ENCODE measurements around the gene PARVG.
A peak's percentile ranks its signal among the peaks of the same experiment; 100 is the strongest.

Gene PARVG

GRCh38 chr22:44180706-44181032 lies at the start of gene PARVG:
PARVG (plus strand) TSS chr22:44180925; CDS start chr22:44183330, 2,405 bp downstream.
- DNase-seq, result no peak

- no peak for DNase-seq
Observed at GRCh38 chr22:44131412-44131811, 49.3 kb upstream of the PARVG start.

GRCh38 chr22:44131989-44132685 lies 48.6 kb upstream of the PARVG start:
- DNase-seq, result no peak

- DNase-seq, result no peak
Observed at GRCh38 chr22:44132724-44133123, 48.0 kb upstream of the PARVG start.

GRCh38 chr22:44133161-44133560 lies 47.6 kb upstream of the PARVG start:
- DNase-seq, result no peak

GRCh38 chr22:44133901-44134571 lies 46.7 kb upstream of the PARVG start:
- no peak for DNase-seq

GRCh38 chr22:44136112-44136511 lies 44.6 kb upstream of the PARVG start:
- DNase-seq, result no peak

- DNase-seq, result no peak
Observed at GRCh38 chr22:44136786-44137185, 43.9 kb upstream of the PARVG start.

GRCh38 chr22:44137415-44137814 lies 43.3 kb upstream of the PARVG start:
- DNase-seq, result no peak

- DNase-seq, result no peak
Observed at GRCh38 chr22:44139773-44140172, 41.0 kb upstream of the PARVG start.

- no peak for DNase-seq
Observed at GRCh38 chr22:44142421-44143104, 38.2 kb upstream of the PARVG start.

- DNase-seq, result no peak
Observed at GRCh38 chr22:44143105-44143474, 37.6 kb upstream of the PARVG start.

- DNase-seq, result no peak
Observed at GRCh38 chr22:44143579-44143978, 37.1 kb upstream of the PARVG start.

- no peak for DNase-seq
Observed at GRCh38 chr22:44144046-44144569, 36.6 kb upstream of the PARVG start.

- DNase-seq, result no peak
Observed at GRCh38 chr22:44145544-44145943, 35.2 kb upstream of the PARVG start.

- no peak for DNase-seq
Observed at GRCh38 chr22:44146088-44146861, 34.5 kb upstream of the PARVG start.

GRCh38 chr22:44147008-44147645 lies 33.6 kb upstream of the PARVG start:
- DNase-seq, result no peak

GRCh38 chr22:44147821-44148574 lies 32.7 kb upstream of the PARVG start:
- no peak for DNase-seq

GRCh38 chr22:44151676-44152075 lies 29.0 kb upstream of the PARVG start:
- DNase-seq, result peak; percentile 14

- DNase-seq, result no peak
Observed at GRCh38 chr22:44153710-44154109, 27.0 kb upstream of the PARVG start.

GRCh38 chr22:44154436-44154942 lies 26.2 kb upstream of the PARVG start:
- no peak for DNase-seq

GRCh38 chr22:44155115-44155514 lies 25.6 kb upstream of the PARVG start:
- DNase-seq, result no peak
